NCI-H748 treated with DMSO at 0.1 percent for 48 hours (cell line): ENCODE data around the gene CLEC9A.

Experiments
- DNase-seq: peaks from one replicate; lab custom pipeline; 2025; lab: John Stamatoyannopoulos, UW

Gene CLEC9A

DNA sequence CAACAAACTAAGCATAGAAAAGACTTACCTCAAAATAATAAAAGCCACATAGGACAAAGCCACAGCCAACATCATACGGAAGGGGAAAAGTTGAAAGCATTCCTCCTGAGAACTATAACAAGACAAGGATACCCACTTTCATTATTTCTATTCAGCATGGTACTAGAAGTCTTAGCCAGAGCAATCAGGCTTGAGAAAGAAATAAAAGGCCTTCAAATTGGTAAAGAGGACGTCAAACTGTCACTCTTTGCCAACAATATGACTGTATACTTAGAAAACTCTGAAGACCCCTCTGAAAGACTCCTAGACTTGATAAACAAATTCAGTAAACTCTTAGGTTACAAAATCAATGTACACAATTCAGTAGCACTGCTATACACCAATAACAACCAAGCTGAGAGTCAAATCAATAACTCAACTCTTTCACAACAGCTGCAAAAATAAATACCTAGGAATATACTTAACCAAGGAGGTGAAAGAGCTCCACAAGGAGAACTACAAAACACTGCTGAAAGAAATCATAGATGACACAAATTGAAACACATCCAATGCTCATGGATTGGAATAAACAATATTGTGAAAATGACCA, 79.9 kb downstream of the CLEC9A start:
- DNase-seq: no peak

DNA sequence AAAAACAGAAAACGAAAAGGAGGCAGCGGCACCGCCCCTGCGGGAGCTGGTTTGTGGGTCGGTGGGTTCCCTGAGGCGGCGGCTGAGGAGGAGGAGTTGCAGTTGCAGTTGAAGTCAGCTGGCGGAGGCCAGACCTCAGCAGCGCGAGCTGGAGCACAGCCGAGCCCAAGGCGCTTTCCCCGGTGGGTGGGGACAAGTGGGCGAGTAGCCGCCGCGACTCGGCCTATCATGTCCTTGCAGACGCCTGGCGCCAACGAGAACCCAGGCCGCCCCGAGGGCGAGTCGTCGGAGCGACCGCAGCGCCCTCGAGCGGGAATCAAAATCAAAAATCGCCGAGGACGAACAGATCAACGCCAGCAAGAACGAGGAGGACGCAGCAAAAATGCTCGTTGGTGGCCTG, 81.0 kb downstream of the CLEC9A start:
- no peak for DNase-seq

DNA sequence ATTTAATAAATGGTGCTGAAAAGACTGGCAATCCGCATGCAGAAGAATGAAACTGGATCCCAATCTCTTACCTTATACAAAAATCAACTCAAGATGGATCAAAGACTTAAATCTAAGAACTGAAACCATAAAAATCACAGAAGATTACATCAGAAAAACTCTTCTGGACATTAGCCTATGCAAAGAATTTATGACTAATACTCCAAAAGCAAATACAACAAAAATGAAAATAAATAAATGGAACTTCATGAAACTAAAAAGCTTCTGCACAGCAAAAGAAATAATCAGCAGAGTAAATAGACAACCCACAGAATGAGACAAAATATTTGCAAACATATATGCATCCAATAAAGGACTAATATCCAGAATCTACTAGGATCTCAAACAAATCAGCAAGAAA, 82.6 kb downstream of the CLEC9A start:
- DNase-seq: no peak

DNA sequence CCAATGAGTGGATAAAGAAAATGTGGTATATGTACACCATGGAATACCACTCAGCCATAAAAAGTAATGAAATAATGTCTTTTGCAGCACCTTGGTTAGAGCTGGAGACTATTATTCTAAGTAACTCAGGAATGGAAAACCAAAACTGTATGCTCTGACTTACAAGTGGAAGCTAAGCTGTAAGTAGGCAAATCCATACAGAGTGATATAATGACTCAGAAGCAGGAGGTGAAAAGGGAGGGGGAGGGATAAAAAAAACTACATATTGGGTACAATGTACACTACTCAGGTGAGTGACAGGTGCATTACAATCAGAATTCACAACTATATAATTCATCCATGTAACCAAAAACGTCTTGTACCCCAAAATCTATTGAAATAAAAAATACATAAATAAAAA, 83.4 kb downstream of the CLEC9A start:
- DNase-seq: no peak

DNA sequence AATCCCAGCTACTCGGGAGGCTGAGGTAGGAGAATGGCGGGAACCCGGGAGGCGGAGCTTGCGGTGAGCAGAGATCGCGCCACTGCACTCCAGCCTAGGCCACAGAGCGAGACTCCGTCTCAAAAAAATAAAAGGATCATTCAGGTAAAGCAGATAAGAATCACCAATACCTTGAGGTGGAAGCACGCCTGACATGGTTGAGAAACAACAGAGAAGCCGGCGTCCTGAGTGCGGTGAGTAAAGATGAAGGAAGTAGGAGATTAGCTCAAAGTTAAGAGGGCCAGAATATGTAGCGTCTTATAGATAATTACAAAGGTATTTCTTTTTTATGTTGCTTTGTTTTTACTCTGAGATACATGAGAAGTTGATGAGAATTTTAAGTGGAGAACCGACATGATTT, 84.8 kb downstream of the CLEC9A start:
- DNase-seq: no peak
